HG03108 (cell line): ENCODE measurements around the gene ATP10A.

Source experiments
- ATAC-seq: cut with Tn5 transposase; IDR thresholded peaks from one replicate; pipeline ENCODE4 v1.9.1; 2021; ENCODE audit warnings: moderate library complexity; ENCODE audit not compliant: unreplicated experiment

The ATP10A gene

GRCh38 chr15:25687276-25687675, 175.9 kb downstream of the ATP10A start:
- no peak for ATAC-seq

DNA sequence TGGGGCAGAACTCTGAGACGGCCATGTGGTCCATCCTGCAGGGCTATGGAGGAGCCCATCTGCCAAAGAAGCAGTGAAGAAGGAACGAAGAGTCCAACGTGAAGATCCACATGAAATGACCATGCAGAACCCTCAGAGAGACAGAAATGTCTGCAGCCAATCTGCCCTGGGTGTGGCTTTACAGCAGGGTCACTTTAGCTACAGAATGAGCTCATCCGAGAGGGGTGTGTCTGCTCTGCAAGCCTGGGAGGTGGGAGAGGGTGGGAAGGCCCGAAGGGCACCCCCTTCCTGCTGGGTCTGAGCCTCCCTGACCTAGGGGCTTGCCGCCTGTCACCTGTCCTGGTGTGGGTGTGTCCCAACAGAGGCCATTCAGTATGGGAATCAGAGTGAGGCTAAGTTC, 176.3 kb downstream of the ATP10A start:
- ATAC-seq, result no peak

DNA sequence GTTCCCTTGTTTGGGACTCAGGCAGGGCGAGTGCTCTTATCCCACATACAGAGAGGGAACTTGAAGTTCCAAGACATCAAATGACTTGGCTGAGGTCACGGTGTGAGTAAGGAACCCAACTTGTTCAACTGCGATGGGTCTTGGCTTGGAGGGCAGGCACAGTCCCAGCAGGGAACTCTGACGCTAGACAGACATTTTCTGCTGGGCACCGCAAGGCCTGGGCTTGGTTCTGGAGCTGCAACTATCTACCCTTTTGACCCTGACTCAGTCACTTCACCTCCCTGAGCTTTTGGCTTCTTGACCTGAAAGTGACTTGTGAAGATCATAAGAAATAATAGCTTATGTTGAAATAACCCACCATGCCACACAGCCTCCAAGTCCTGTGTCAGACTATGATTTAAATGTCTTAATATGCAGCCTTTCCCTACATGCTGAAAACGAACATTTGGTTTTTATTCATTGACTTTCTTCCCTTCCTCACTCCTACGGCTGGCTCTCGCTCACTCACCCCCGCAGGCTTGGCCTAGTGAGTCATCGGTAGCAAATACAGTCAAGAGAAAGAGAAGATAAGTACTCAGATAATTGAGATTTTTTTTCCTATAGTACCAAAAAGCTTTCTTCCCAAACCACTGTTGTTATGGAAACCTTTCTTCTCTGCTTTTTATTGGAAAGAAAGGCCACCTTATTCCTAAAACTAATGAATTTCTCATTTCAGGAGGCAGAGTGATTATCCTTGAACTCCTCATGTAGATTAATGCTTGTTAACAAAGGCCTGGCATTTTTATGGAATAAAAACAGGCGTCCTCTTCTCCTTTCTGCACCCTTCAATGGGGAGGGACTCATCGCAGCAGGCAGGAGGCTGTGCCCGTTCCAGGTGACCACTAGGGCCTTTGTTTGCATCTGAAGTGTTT, 178.4 kb downstream of the ATP10A start:
- no peak for ATAC-seq

DNA sequence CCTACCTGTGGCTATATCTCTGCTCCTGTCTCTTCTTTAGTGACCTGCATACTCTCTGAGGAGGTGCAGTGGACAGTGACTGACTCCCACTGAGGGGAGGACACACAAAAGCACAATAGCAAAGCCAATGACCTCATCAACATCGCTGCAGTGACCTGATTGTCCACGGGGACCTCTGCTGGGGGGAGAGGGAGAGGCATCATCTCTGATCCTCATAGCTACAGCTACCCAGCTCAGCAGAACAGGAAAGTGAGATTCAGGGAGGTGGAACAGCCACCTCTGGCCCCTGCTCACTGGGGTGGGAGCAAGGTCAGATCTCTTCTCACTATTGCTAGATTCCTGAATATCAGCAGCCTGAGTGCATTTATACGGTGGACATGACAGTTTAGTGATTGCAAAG, 179.2 kb downstream of the ATP10A start:
- ATAC-seq, result no peak

GRCh38 chr15:25683415-25683814, 179.7 kb downstream of the ATP10A start:
- no peak for ATAC-seq

GRCh38 chr15:25682340-25682739, 180.8 kb downstream of the ATP10A start:
- no peak for ATAC-seq

DNA sequence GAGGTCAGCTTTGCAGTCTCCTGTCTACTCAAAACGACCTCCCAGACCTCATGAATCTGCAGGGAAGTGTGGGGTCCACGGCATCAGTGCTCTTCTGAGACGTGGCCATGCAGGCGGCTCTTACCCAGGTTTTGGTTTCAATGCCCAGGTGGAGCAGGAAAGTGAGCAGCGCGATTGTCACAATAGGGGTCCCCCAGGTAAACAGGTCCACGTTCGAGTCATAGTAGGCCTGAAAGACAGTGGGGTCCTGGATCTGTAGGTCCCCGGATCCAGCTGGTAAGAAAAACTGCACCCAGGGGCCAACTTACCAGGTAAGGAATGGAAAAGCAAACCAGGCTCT, 182.5 kb downstream of the ATP10A start:
- ATAC-seq, result no peak

GRCh38 chr15:25679964-25680685, 183.0 kb downstream of the ATP10A start:
- no peak for ATAC-seq

- no peak for ATAC-seq
Observed at GRCh38 chr15:25679492-25679891, 183.6 kb downstream of the ATP10A start.

DNA sequence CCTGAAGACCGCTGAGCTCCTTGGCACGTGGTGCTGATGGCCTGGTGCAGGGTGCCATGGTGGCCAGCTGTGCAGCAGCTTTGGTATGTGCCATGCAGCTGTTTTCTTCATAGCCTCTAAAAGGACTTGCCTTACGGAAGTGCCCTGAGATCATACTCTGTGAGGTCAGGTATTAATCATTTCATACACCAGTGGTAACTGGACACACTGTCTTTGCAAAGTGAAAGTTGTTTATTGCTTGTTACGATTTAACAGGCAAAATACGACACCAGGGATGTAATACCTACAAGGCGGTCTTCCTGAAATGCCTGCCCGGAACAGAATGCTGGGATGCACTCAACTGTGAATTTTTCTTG, 184.6 kb downstream of the ATP10A start:
- no peak for ATAC-seq

- ATAC-seq, result no peak
Observed at GRCh38 chr15:25677719-25678499, 185.2 kb downstream of the ATP10A start.

DNA sequence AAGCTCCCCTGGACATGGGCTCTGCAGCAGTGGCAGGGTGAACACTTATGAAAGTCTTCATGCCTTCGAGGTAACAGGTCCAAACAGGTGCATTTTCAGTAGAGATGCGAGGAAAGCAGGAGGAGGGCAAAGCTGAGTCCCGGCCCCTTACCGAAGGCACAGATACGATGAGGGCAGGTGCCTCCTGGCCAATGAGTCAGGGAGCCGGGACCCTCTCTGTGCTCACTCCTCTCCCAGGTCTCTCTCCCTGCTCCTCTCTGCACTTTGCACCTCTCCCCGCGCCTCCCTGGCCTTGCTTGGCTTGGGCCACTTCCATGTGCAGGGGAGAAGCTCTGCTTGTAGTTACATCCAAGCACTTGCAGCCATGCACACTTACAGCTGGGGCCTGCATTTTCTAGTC, 187.1 kb downstream of the ATP10A start:
- ATAC-seq, result no peak

GRCh38 chr15:25675396-25675795, 187.7 kb downstream of the ATP10A start:
- no peak for ATAC-seq

GRCh38 chr15:25674913-25675312, 188.2 kb downstream of the ATP10A start:
- ATAC-seq, result no peak

DNA sequence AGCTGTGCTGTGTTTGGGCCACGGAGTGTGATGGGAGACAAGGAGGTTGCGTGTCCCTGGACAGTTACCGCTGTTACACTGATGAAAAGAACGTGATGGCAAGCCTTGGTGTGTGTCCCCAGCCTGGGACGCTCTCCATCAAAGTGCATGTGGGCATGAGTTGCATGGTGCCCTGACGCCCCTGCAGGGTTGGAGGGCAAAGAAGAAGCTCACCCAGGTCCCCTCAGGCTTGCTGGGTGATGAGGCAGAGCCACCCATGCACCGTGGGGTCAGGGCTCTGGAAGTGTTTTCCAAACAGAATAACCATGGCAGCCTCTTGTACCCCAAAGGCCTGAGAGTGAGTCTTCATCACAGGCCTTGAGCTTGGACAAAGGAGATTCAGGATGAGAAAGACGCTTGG, 189.2 kb downstream of the ATP10A start:
- ATAC-seq, result no peak

DNA sequence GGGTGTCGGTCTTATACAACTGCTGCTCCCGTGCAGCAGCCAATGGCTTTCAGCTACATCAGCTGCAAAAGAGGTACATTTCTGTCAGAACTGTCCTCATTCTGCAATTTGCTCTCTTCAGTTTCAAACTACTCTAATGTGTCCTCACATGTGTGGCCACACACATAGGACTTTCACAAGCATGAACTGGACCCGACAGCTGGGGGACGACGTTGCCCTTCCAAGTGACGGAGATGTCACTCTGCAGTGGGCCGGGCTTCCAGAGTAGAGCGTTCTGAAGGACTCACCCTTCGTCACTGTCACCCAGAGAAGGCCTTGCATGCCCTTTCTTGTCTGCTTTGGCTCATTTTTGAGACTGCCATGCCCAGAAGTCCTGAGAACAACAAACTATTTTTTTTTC, 189.8 kb downstream of the ATP10A start:
- no peak for ATAC-seq

DNA sequence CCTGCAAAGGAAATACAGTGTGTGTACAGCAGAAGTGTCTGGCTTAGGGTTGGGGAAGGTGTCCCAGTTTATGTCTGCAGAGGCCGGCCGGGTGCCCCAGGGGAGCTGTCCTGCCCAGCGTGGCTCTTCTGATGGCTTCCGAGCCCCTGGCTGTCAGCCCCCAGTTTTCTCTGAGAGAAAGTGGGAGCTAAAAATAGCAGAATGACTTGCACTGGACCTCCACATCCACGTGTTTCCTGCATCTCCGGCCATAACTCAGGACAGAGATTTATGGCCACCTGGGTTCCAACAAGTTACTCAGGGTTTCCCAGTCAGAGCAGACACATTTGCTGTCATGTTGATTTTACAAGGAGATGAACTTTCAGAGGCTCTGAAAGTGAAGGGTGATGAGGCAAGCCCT, 192.0 kb downstream of the ATP10A start:
- no peak for ATAC-seq

DNA sequence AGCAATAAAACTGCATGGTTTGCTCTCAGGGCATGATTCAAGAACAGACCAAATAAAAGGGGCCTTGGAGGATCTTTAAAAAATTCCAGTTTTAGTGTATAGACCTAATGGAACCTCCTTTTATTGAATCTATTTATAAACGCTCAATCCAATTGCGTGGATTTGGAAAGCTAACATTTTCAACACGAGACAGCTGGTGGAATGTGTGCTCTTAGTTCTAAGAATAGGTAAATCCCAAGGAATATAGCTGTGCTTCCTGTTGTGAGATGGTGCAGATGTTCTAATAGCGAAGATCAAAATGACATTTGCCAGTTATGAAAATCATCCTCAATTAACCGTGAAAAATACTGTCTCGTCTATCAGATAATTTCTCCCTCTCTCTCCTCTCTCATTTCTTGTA, 192.5 kb downstream of the ATP10A start:
- ATAC-seq, result no peak

DNA sequence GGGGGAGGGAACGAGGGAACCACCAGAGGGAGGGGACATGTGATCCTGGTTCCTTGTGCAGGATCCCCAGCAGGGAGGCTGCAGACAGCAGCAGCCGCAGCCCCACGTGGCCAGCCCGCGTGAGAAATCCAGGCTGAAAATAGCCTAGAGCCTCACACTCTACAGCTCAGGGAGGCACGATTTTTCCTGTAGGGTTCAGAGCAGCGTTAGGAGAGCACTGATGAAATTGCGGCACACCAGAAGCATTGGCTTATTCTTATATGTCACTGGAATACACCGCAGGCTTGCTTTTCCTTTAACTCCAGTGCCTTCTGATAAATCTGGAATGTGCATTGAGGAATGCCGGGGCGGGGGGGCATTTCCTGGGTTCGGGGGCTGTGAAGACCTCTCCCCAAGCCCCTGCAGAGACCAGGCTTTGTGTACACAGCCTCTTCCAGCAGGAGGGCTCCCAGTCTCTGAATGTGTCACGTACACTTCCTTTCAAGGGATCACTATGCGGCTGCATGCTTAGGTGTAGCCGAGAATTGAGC, 193.0 kb downstream of the ATP10A start:
- ATAC-seq, result no peak

DNA sequence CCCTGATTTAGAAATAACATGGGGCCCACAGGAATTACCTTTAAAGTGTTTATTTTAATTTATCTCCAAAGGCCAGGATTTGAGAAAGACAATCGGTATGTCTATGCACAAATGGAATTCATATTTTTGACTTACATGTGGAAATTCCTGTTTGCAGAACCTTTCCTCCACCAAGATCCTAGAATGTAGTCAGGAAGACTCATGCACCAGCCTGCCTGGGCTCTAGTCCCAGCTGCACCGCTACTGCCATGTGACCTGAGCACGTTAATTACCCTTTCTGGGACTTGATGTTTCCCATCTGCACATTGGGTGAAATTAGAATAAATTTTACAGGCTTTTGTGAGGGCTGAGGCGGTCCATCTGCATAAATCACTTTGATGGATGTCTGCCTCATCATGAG, 194.2 kb downstream of the ATP10A start:
- no peak for ATAC-seq

- ATAC-seq, result no peak
Observed at GRCh38 chr15:25668236-25668795, 194.8 kb downstream of the ATP10A start.
